H1 (cell line): ENCODE measurements around the gene MED12L. TPM values are rescaled to one million over a fixed set of nuclear protein-coding genes. Genes with fewer than 3 reads are reported as not detected.

Experiments
- CTCF ChIA-PET: fragments of 300-600 bp; sonication (Branson Sonifier 250); formaldehyde crosslinking; loops from one replicate; lab custom pipeline; 2021; ENCODE audit not compliant: partially characterized antibody; lab: Charles Lee
- POLR2A ChIA-PET: fragments of 300-600 bp; sonication (Branson Sonifier 250); formaldehyde crosslinking; loops from one replicate; lab custom pipeline; 2021; ENCODE audit warnings: inconsistent platforms; ENCODE audit not compliant: partially characterized antibody; lab: Charles Lee
- DNase-seq, 2 experiments: peaks; one replicate each; pipeline versions ENCODE4 v3.0.0 to v3.0.0-alpha.2; 2010 to 2022; ENCODE audit warnings: low spot score in 2 of 2, low read depth in 1 of 2, mixed read lengths in 1 of 2
- FAIRE-seq: peaks from 2 replicates; lab custom pipeline; 2011; peaks lifted over from hg19 to GRCh38; lab: Jason Lieb, UNC
- H2AFZ ChIP-seq: 2 replicates; pipeline ENCODE4 v1.8.1; 2012; ENCODE audit warnings: low read length, inconsistent platforms
- H2AK5ac ChIP-seq: 2 replicates; pipeline ENCODE4 v1.6.1; 2013; ENCODE audit warnings: low read depth, low read length
- H2BK120ac ChIP-seq: replicated peaks from 2 replicates; pipeline ENCODE3; 2013; ENCODE audit warnings: low read depth, low read length, inconsistent platforms
- H2BK12ac ChIP-seq: 2 replicates; pipeline ENCODE4 v1.6.1; 2013; ENCODE audit warnings: low read depth, low read length
- H2BK15ac ChIP-seq: 2 replicates; pipeline ENCODE4 v1.6.1; 2013; ENCODE audit warnings: low read length
- H2BK20ac ChIP-seq: 2 replicates; pipeline ENCODE4 v1.6.1; 2013; ENCODE audit warnings: low read length
- H2BK5ac ChIP-seq: 2 replicates; pipeline ENCODE4 v1.6.1; 2013; ENCODE audit warnings: low read depth, low read length
- H3K14ac ChIP-seq: 2 replicates; pipeline ENCODE4 v1.6.1; 2013; ENCODE audit warnings: inconsistent platforms; ENCODE audit not compliant: insufficient read length
- H3K18ac ChIP-seq: 2 replicates; pipeline ENCODE4 v1.6.1; 2013; ENCODE audit warnings: low read length; ENCODE audit errors: extremely low read depth
- H3K23ac ChIP-seq: 2 replicates; pipeline ENCODE4 v1.6.1; 2013; ENCODE audit warnings: inconsistent platforms; ENCODE audit not compliant: insufficient read length
- H3K23me2 ChIP-seq: 2 replicates; pipeline ENCODE4 v1.6.1; 2013; ENCODE audit warnings: low read depth, low read length
- H3K27ac ChIP-seq: 2 replicates; pipeline ENCODE4 v1.6.1; 2011; ENCODE audit warnings: low read depth, low read length, inconsistent platforms
- H3K27me3 ChIP-seq, 4 experiments: replicated peaks in 1 of 4; 1 replicate in 1 of 4; 2 replicates in 3 of 4; pipeline versions ENCODE4 v1.6.1 to v1.8.1; 2011 to 2013; ENCODE audit warnings: low read length in 3 of 4, mild to moderate bottlenecking in 3 of 4, inconsistent platforms in 2 of 4, mixed read lengths in 2 of 4, moderate library complexity in 1 of 4; ENCODE audit not compliant: control insufficient read depth in 3 of 4, insufficient read depth in 3 of 4; ENCODE audit errors: extremely low read depth in 1 of 4
- H3K36me3 ChIP-seq, 4 experiments: 2 replicates each; pipeline versions ENCODE4 v1.6.1 to v1.8.1; 2011 to 2013; ENCODE audit warnings: mild to moderate bottlenecking in 4 of 4, low read length in 3 of 4, moderate library complexity in 2 of 4, control low read depth in 1 of 4, inconsistent platforms in 1 of 4; ENCODE audit not compliant: insufficient read depth in 4 of 4, control insufficient read depth in 2 of 4
- H3K4ac ChIP-seq: replicated peaks from 2 replicates; pipeline ENCODE3; 2013; ENCODE audit warnings: low read length, low read depth, mixed read lengths, inconsistent platforms; ENCODE audit not compliant: insufficient read length
- H3K4me1 ChIP-seq, 4 experiments: replicated peaks in 1 of 4; 1 replicate in 1 of 4; 2 replicates in 3 of 4; pipeline versions ENCODE4 v1.6.1 to v1.8.1; 2011 to 2013; ENCODE audit warnings: low read length in 3 of 4, inconsistent platforms in 2 of 4, mixed read lengths in 1 of 4; ENCODE audit not compliant: insufficient read depth in 4 of 4, control insufficient read depth in 3 of 4
- H3K4me2 ChIP-seq, 2 experiments: 2 replicates each; pipeline versions ENCODE4 v1.6.1 to v1.8.1; 2011 to 2013; ENCODE audit warnings: low read depth in 2 of 2, low read length in 2 of 2, control low read depth in 1 of 2, inconsistent platforms in 1 of 2, mild to moderate bottlenecking in 1 of 2; ENCODE audit not compliant: insufficient read depth in 1 of 2
- H3K4me3 ChIP-seq, 4 experiments: fragments of 200-600, 300-600 bp in 1 of 4; sonication (generic), shearing (Covaris generic), sonication (Bioruptor Twin) in 1 of 4; 2 replicates each; pipeline versions ENCODE4 v1.5.1 to v1.8.1; 2011 to 2016; ENCODE audit warnings: low read length in 4 of 4, low read depth in 3 of 4, control low read depth in 2 of 4, inconsistent platforms in 2 of 4, mild to moderate bottlenecking in 2 of 4, mixed read lengths in 1 of 4, moderate library complexity in 1 of 4; ENCODE audit not compliant: insufficient read depth in 2 of 4; ENCODE audit errors: extremely low read depth in 1 of 4
- H3K56ac ChIP-seq: replicated peaks from 2 replicates; pipeline ENCODE3; 2013; ENCODE audit warnings: low read depth, mild to moderate bottlenecking, mixed read lengths, low read length, inconsistent platforms; ENCODE audit not compliant: insufficient read length
- H3K79me1 ChIP-seq: 2 replicates; pipeline ENCODE4 v1.6.1; 2013; ENCODE audit warnings: low read depth, low read length, control low read depth
- H3K79me2 ChIP-seq, 2 experiments: 2 replicates each; pipeline versions ENCODE4 v1.6.1 to v1.8.1; 2012 to 2013; ENCODE audit warnings: low read length in 2 of 2, mild to moderate bottlenecking in 2 of 2, inconsistent platforms in 1 of 2; ENCODE audit not compliant: insufficient read depth in 2 of 2, control insufficient read depth in 1 of 2
- H3K9ac ChIP-seq, 4 experiments: replicated peaks in 1 of 4; 1 replicate in 1 of 4; 2 replicates in 3 of 4; pipeline versions ENCODE4 v1.6.1 to v1.8.1; 2011 to 2013; ENCODE audit warnings: low read depth in 3 of 4, low read length in 3 of 4, control low read depth in 2 of 4, mild to moderate bottlenecking in 2 of 4, moderate library complexity in 2 of 4, inconsistent platforms in 1 of 4; ENCODE audit errors: extremely low read depth in 1 of 4
- H3K9me3 ChIP-seq, 2 experiments: 2 replicates each; pipeline versions ENCODE4 v1.6.1 to v1.8.1; 2012 to 2013; ENCODE audit warnings: mild to moderate bottlenecking in 2 of 2, moderate library complexity in 2 of 2, control low read depth in 1 of 2, inconsistent platforms in 1 of 2, low read depth in 1 of 2, low read length in 1 of 2, mixed read lengths in 1 of 2; ENCODE audit not compliant: insufficient read depth in 2 of 2
- H4K20me1 ChIP-seq, 2 experiments: replicated peaks in 1 of 2; 2 replicates each; pipeline versions ENCODE3 to v1.8.1; 2011 to 2013; ENCODE audit warnings: inconsistent platforms in 2 of 2, low read length in 2 of 2, mild to moderate bottlenecking in 1 of 2; ENCODE audit not compliant: insufficient read depth in 2 of 2, control insufficient read depth in 1 of 2
- H4K5ac ChIP-seq: 2 replicates; pipeline ENCODE4 v1.6.1; 2013; ENCODE audit warnings: low read length, low read depth, mixed read lengths, inconsistent platforms; ENCODE audit not compliant: insufficient read length
- H4K8ac ChIP-seq: 2 replicates; pipeline ENCODE4 v1.8.0; 2013; ENCODE audit warnings: mild to moderate bottlenecking, moderate library complexity, low read length, inconsistent platforms; ENCODE audit not compliant: insufficient read depth; ENCODE audit errors: extremely low read depth
- H4K91ac ChIP-seq: replicated peaks from 2 replicates; pipeline ENCODE3; 2013; ENCODE audit warnings: low read length, mixed read lengths, inconsistent platforms; ENCODE audit not compliant: insufficient read length
- BACH1 ChIP-seq: IDR thresholded peaks from 2 replicates; pipeline ENCODE4 v1.6.1; 2012; ENCODE audit warnings: low read length, improper control_type of control experiment
- CHD1 ChIP-seq: IDR thresholded peaks from 2 replicates; pipeline ENCODE4 v1.6.1; 2012; ENCODE audit warnings: low read depth, low read length, improper control_type of control experiment
- MAX ChIP-seq: IDR thresholded peaks from 2 replicates; pipeline ENCODE4 v1.6.1; 2012; ENCODE audit warnings: inconsistent platforms
- SIRT6 ChIP-seq: IDR thresholded peaks from one replicate; pipeline ENCODE4 v1.7.1; 2012; ENCODE audit warnings: low read length, inconsistent platforms
- SP1 ChIP-seq: IDR thresholded peaks from 2 replicates; pipeline ENCODE4 v1.6.1; 2011; ENCODE audit warnings: low read depth, low read length
- TAF7 ChIP-seq: optimal IDR thresholded peaks from 2 replicates; pipeline ENCODE3; 2011; ENCODE audit warnings: low read depth, mild to moderate bottlenecking, inconsistent platforms, low read length, moderate library complexity, borderline replicate concordance
- TBP ChIP-seq: IDR thresholded peaks from 2 replicates; pipeline ENCODE4 v1.6.1; 2011; ENCODE audit warnings: low read depth, low read length, improper control_type of control experiment
- WGBS, 2 experiments: shearing (Covaris generic) in 1 of 2; methylation state at CpG; one replicate each; pipeline versions ENCODE4 v1.1.6 to v1.1.7; 2013 to 2015; ENCODE audit warnings: low lambda C conversion rate in 2 of 2, mixed read lengths in 2 of 2, inconsistent platforms in 1 of 2, low coverage in 1 of 2, missing lambda C conversion rate in 1 of 2; ENCODE audit not compliant: insufficient replicate concordance in 2 of 2, insufficient coverage in 1 of 2, insufficient read length in 1 of 2; ENCODE audit errors: extremely low coverage in 1 of 2, missing lambda C conversion rate in 1 of 2; 5-methylcytosine and 5-hydroxymethylcytosine counted together
- polyA plus RNA-seq, 7 experiments: library from polyadenylated mRNA; depleted of rRNA in 3 of 7; stranded (reverse) in 5 of 7; unstranded in 2 of 7; fragments of >200 nt in 5 of 7; fragments of 200-250 nt in 2 of 7; gene quantifications; 1 replicate in 5 of 7; 2 replicates in 1 of 7; 4 replicates in 1 of 7; pipeline versions ENCODE4 v1.2.1 to v1.2.3, GENCODE V29; 2011 to 2013; ENCODE audit warnings: missing spikeins in 2 of 7, mixed read lengths in 2 of 7
- total RNA-seq: library from RNA; stranded (reverse); fragmentation: NEBNext Ultra II Directional; extraction: Animal tissue kit (Norgen Biotek cat#: 25700); gene quantifications from 2 replicates; pipeline ENCODE4 v1.2.1, GENCODE V29; 2021
- TF ChIP-seq, protein P1 (sequence below): IDR thresholded peaks from 2 replicates; pipeline ENCODE4 v1.6.1; 2012; ENCODE audit warnings: inconsistent platforms

Gene MED12L
- total and polyA plus RNA-seq, 2 of the 8 experiments (the other 6 are each of a cell fraction or from before 2014, with no cell fraction given) = 3.6 to 26.2 TPM

DNA sequence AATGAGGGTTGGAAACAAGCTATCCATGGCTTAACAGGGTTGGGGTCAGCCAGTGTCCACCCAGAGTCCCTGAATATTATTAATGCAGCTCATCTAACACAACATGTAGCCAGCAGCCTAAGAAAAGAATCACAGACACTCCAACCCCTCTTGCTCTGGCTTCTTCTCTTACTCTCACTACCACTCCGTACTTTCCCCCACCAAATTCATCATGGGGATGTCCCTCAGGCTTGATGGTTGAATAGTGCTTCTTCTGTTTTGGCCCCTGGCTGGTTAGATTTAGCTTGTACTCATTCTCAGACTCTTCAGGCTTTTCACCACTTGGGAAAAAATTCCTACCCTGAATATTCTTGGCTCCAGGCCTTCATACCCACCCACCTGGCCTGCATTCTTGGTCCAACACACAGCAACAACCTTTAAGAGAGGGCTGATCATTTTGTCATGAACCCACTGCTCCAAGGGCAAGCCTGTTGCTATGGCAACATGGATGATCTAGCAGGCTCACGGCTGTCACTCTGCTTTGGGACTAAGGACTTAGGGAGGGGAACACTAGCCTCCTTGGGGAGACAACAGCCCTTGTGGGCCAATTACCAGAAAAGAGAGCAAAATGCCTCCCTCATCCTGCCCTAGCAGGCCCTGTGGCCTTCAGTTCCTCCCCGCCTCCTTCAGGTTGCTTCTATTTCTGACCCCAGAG lies 9.4 kb upstream of the MED12L start:
- Histone ChIP-seq H3K79me2 (no peaks in the 10 kb centered on the region), H3K4me3 (no peak overlapping the region), H2AK5ac (no peak overlapping the region), H3K23me2 (no peaks in the 10 kb centered on the region), H3K4ac (no peak overlapping the region), H3K18ac (no peak overlapping the region), H3K4me2 (no peak overlapping the region), H3K4me1 (no peaks in the 10 kb centered on the region), H3K27ac (no peak overlapping the region), H2BK5ac (no peak overlapping the region), H3K9me3 (no peaks in the 10 kb centered on the region), H2AFZ (no peak overlapping the region), H3K56ac (no peak overlapping the region), H3K9ac (no peak overlapping the region), H4K20me1 (no peaks in the 10 kb centered on the region), H3K27me3 (peaks cover 0 to 3% (median 0%) of the 10 kb centered on the region in 4 experiments; a peak in 1 of 7 replicates), H3K79me1 (no peaks in the 10 kb centered on the region), H3K36me3 (no peaks in the 10 kb centered on the region), H3K14ac (no peak overlapping the region), H4K91ac (no peak overlapping the region), H2BK12ac (no peak overlapping the region), H2BK120ac (no peak overlapping the region), H4K5ac (no peak overlapping the region), H2BK15ac (no peak overlapping the region), H2BK20ac (no peak overlapping the region), H4K8ac (no peak overlapping the region), H3K23ac (no peak overlapping the region)
- POLR2A ChIA-PET = no interaction called here
- DNase-seq (no peak), FAIRE-seq (no peak)
- CTCF ChIA-PET = interaction anchor here (0.8 to 2.1 kb wide), 7 partner anchors 8 to 150 kb away, joined by 3 to 7 read pairs (median 5); no protein-coding TSS in a partner anchor
- TF ChIP-seq TBP (no peak), MAX (no peak), BACH1 (no peak), SP1 (no peak), CHD1 (no peak), SIRT6 (no peak), TAF7 (no peak)
- TF ChIP-seq, protein P1, sequence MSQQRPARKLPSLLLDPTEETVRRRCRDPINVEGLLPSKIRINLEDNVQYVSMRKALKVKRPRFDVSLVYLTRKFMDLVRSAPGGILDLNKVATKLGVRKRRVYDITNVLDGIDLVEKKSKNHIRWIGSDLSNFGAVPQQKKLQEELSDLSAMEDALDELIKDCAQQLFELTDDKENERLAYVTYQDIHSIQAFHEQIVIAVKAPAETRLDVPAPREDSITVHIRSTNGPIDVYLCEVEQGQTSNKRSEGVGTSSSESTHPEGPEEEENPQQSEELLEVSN = no peak
- 86% methylated on average over 3 of the region's 3 CpGs; no CpG with 5 or more reads in 1 of the 2 experiments for WGBS, 2 experiments
